NCI-H82 treated with DMSO at 0.1 percent for 48 hours (cell line): ENCODE measurements around the gene VPS13D.

Source experiments
- DNase-seq: peaks from one replicate; lab custom pipeline; 2025; ENCODE audit not compliant: unreplicated experiment; lab: John Stamatoyannopoulos, UW

VPS13D gene

GRCh38 chr1:12486059-12486341 is 256.2 kb downstream of the VPS13D start:
- DNase-seq = no peak

GRCh38 chr1:12486401-12487005 is 256.7 kb downstream of the VPS13D start:
- DNase-seq = no peak

- DNase-seq = no peak
Measured at GRCh38 chr1:12487520-12487919, 257.7 kb downstream of the VPS13D start.

GRCh38 chr1:12488666-12489354 is 259.0 kb downstream of the VPS13D start:
- DNase-seq = no peak

GRCh38 chr1:12490532-12491142 is 260.8 kb downstream of the VPS13D start:
- DNase-seq = no peak

GRCh38 chr1:12491656-12492055 is 261.8 kb downstream of the VPS13D start:
- no peak for DNase-seq

GRCh38 chr1:12495725-12496124 is 265.9 kb downstream of the VPS13D start:
- DNase-seq = no peak

GRCh38 chr1:12496154-12496961 is 266.5 kb downstream of the VPS13D start:
- DNase-seq = no peak

GRCh38 chr1:12499539-12500240 is 269.9 kb downstream of the VPS13D start:
- DNase-seq = no peak

- no peak for DNase-seq
Measured at GRCh38 chr1:12501661-12502060, 271.8 kb downstream of the VPS13D start.

GRCh38 chr1:12502336-12503109 is 272.7 kb downstream of the VPS13D start:
- no peak for DNase-seq

GRCh38 chr1:12503709-12504108 is 273.9 kb downstream of the VPS13D start:
- no peak for DNase-seq

- no peak for DNase-seq
Measured at GRCh38 chr1:12504601-12505000, 274.8 kb downstream of the VPS13D start.

GRCh38 chr1:12505231-12505630 is 275.4 kb downstream of the VPS13D start:
- no peak for DNase-seq

GRCh38 chr1:12505639-12506280 is 275.9 kb downstream of the VPS13D start:
- DNase-seq = no peak

- DNase-seq = no peak
Measured at GRCh38 chr1:12506281-12507280, 276.8 kb downstream of the VPS13D start.

- DNase-seq = no peak
Measured at GRCh38 chr1:12507631-12508030, 277.8 kb downstream of the VPS13D start.

- no peak for DNase-seq
Measured at GRCh38 chr1:12508849-12509248, 279.0 kb downstream of the VPS13D start.

- DNase-seq = no peak
Measured at GRCh38 chr1:12511128-12511484, 281.3 kb downstream of the VPS13D start.
